ENCODE results near the gene SLC47A1.

Gene SLC47A1

GRCh38 chr17:19546289-19547065 is 12.8 kb downstream of the SLC47A1 start:
- no peak overlapping the region for H3K4me3 ChIP-seq (ENCODE audit: low read length)
- no peak overlapping the region for H3K9ac ChIP-seq (ENCODE audit: low read depth, low read length)
- no peak overlapping the region for H3K4me2 ChIP-seq (ENCODE audit: low read length)
- H3K27me3 ChIP-seq (ENCODE audit: control insufficient read depth, insufficient read depth, low read length) = peaks cover 31% of the 10 kb centered on the region
- no peaks in the 10 kb centered on the region for H3K36me3 ChIP-seq (ENCODE audit: insufficient read depth, low read length)
- H3K4me1 ChIP-seq (ENCODE audit: control insufficient read depth, insufficient read depth, low read length) = no peaks in the 10 kb centered on the region
- H3K9me3 ChIP-seq (replicated peaks; ENCODE audit: low read length) = no peaks in the 10 kb centered on the region

- H3K36me3 ChIP-seq (ENCODE audit: insufficient read depth, low read length) = no peaks in the 10 kb centered on the region
- H3K4me1 ChIP-seq (ENCODE audit: control insufficient read depth, insufficient read depth, low read length) = peaks cover 5% of the 10 kb centered on the region
- peaks cover 37% of the 10 kb centered on the region for H3K27me3 ChIP-seq (ENCODE audit: control insufficient read depth, insufficient read depth, low read length)
- H3K9ac ChIP-seq (ENCODE audit: low read depth, low read length) = no peak overlapping the region
- no peaks in the 10 kb centered on the region for H3K9me3 ChIP-seq (replicated peaks; ENCODE audit: low read length)
- H3K4me2 ChIP-seq (ENCODE audit: low read length) = no peak overlapping the region
- no peak overlapping the region for H3K4me3 ChIP-seq (ENCODE audit: low read length)
Measured at GRCh38 chr17:19549746-19550623, 16.3 kb downstream of the SLC47A1 start.

- no peaks in the 10 kb centered on the region for H3K9me3 ChIP-seq (replicated peaks; ENCODE audit: low read length)
Measured at GRCh38 chr17:19551165-19551564, 17.5 kb downstream of the SLC47A1 start.

GRCh38 chr17:19551591-19552148 is 18.0 kb downstream of the SLC47A1 start:
- Histone ChIP-seq H3K4me1 (ENCODE audit: control insufficient read depth, insufficient read depth, low read length) (peaks cover 5% of the 10 kb centered on the region), H3K36me3 (ENCODE audit: insufficient read depth, low read length) (no peaks in the 10 kb centered on the region), H3K4me3 (ENCODE audit: low read length) (no peak overlapping the region), H3K9me3 (replicated peaks; ENCODE audit: low read length) (no peaks in the 10 kb centered on the region), H3K27me3 (ENCODE audit: control insufficient read depth, insufficient read depth, low read length) (peaks cover 49% of the 10 kb centered on the region), H3K9ac (ENCODE audit: low read depth, low read length) (no peak overlapping the region), H3K4me2 (ENCODE audit: low read length) (no peak overlapping the region)

More at GRCh38 chr17:19551165-19551564, 17.5 kb downstream of the SLC47A1 start:
- Histone ChIP-seq H3K4me3 (ENCODE audit: low read length) (no peak overlapping the region), H3K36me3 (ENCODE audit: insufficient read depth, low read length) (no peaks in the 10 kb centered on the region), H3K27me3 (ENCODE audit: control insufficient read depth, insufficient read depth, low read length) (peaks cover 48% of the 10 kb centered on the region), H3K4me1 (ENCODE audit: control insufficient read depth, insufficient read depth, low read length) (peaks cover 5% of the 10 kb centered on the region), H3K9ac (ENCODE audit: low read depth, low read length) (no peak overlapping the region), H3K4me2 (ENCODE audit: low read length) (no peak overlapping the region)

- H3K4me2 ChIP-seq (ENCODE audit: low read length) = no peak overlapping the region
- H3K27me3 ChIP-seq (ENCODE audit: control insufficient read depth, insufficient read depth, low read length) = peaks cover 52% of the 10 kb centered on the region
- peaks cover 5% of the 10 kb centered on the region for H3K4me1 ChIP-seq (ENCODE audit: control insufficient read depth, insufficient read depth, low read length)
- H3K9me3 ChIP-seq (replicated peaks; ENCODE audit: low read length) = no peaks in the 10 kb centered on the region
- no peak overlapping the region for H3K9ac ChIP-seq (ENCODE audit: low read depth, low read length)
- no peak overlapping the region for H3K4me3 ChIP-seq (ENCODE audit: low read length)
- no peaks in the 10 kb centered on the region for H3K36me3 ChIP-seq (ENCODE audit: insufficient read depth, low read length)
Measured at GRCh38 chr17:19553036-19553435, 19.4 kb downstream of the SLC47A1 start.

GRCh38 chr17:19554393-19554792 is 20.7 kb downstream of the SLC47A1 start:
- peaks cover 56% of the 10 kb centered on the region for H3K27me3 ChIP-seq (ENCODE audit: control insufficient read depth, insufficient read depth, low read length)
- H3K4me3 ChIP-seq (ENCODE audit: low read length) = no peak overlapping the region
- H3K4me2 ChIP-seq (ENCODE audit: low read length) = no peak overlapping the region
- H3K4me1 ChIP-seq (ENCODE audit: control insufficient read depth, insufficient read depth, low read length) = peaks cover 5% of the 10 kb centered on the region
- no peaks in the 10 kb centered on the region for H3K9me3 ChIP-seq (replicated peaks; ENCODE audit: low read length)
- no peaks in the 10 kb centered on the region for H3K36me3 ChIP-seq (ENCODE audit: insufficient read depth, low read length)
- peak overlapping the region; percentile 16 for H3K9ac ChIP-seq (ENCODE audit: low read depth, low read length)

GRCh38 chr17:19555746-19556145 is 22.1 kb downstream of the SLC47A1 start:
- Histone ChIP-seq H3K9ac (ENCODE audit: low read depth, low read length) (no peak overlapping the region), H3K36me3 (ENCODE audit: insufficient read depth, low read length) (no peaks in the 10 kb centered on the region), H3K27me3 (ENCODE audit: control insufficient read depth, insufficient read depth, low read length) (peaks cover 56% of the 10 kb centered on the region), H3K9me3 (replicated peaks; ENCODE audit: low read length) (no peaks in the 10 kb centered on the region), H3K4me3 (ENCODE audit: low read length) (no peak overlapping the region), H3K4me1 (ENCODE audit: control insufficient read depth, insufficient read depth, low read length) (peaks cover 5% of the 10 kb centered on the region), H3K4me2 (ENCODE audit: low read length) (no peak overlapping the region)

- peaks cover 3% of the 10 kb centered on the region for H3K4me1 ChIP-seq (ENCODE audit: control insufficient read depth, insufficient read depth, low read length)
- no peaks in the 10 kb centered on the region for H3K9me3 ChIP-seq (replicated peaks; ENCODE audit: low read length)
- no peak overlapping the region for H3K9ac ChIP-seq (ENCODE audit: low read depth, low read length)
- H3K27me3 ChIP-seq (ENCODE audit: control insufficient read depth, insufficient read depth, low read length) = peaks cover 43% of the 10 kb centered on the region
- H3K4me3 ChIP-seq (ENCODE audit: low read length) = no peak overlapping the region
- H3K36me3 ChIP-seq (ENCODE audit: insufficient read depth, low read length) = no peaks in the 10 kb centered on the region
- no peak overlapping the region for H3K4me2 ChIP-seq (ENCODE audit: low read length)
Measured at GRCh38 chr17:19558946-19559345, 25.3 kb downstream of the SLC47A1 start.

- H3K36me3 ChIP-seq (ENCODE audit: insufficient read depth, low read length) = no peaks in the 10 kb centered on the region
- H3K4me3 ChIP-seq (ENCODE audit: low read length) = no peak overlapping the region
- H3K27me3 ChIP-seq (ENCODE audit: control insufficient read depth, insufficient read depth, low read length) = peaks cover 21% of the 10 kb centered on the region
- no peaks in the 10 kb centered on the region for H3K4me1 ChIP-seq (ENCODE audit: control insufficient read depth, insufficient read depth, low read length)
- no peak overlapping the region for H3K9ac ChIP-seq (ENCODE audit: low read depth, low read length)
- no peaks in the 10 kb centered on the region for H3K9me3 ChIP-seq (replicated peaks; ENCODE audit: low read length)
- H3K4me2 ChIP-seq (ENCODE audit: low read length) = no peak overlapping the region
Measured at GRCh38 chr17:19561697-19562318, 28.2 kb downstream of the SLC47A1 start.

DNA sequence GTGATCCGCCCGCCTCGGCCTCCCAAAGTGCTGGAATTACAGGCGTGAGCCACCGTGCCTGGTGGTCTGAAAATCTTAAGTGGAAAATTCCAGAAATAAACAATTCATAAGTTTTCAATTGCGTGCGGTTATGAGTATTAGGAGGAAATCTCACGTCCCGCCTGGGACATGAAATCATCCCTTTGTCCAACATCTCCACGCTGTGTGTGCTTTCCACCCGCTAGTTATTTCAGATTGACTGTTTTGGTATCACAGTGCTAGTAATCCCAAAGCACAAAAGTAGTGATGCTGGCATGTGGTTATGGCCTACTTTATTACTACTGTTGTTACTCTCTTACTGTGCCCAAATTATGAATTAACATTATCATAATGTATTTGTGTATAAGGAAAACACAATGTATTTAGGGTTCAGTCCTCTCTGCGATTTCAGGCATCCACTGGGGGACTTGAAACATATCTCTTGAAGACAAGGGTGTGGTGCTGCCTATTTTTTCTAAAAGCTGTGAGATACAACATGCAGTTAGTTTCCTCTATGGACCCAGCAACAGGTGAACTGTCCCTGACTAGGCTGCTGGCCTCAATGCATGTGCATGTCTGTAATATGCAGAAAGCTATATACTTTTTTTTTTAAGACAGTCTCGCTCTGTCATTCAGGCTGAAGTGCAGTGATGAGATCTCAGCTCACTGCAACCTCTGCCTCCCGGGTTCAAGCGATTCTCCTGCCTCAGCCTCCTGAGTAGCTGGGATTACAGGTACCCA is 32.3 kb downstream of the SLC47A1 start:
- Histone ChIP-seq H3K9me3 (replicated peaks; ENCODE audit: low read length) (no peaks in the 10 kb centered on the region), H3K4me3 (ENCODE audit: low read length) (no peak overlapping the region), H3K36me3 (ENCODE audit: insufficient read depth, low read length) (no peaks in the 10 kb centered on the region), H3K9ac (ENCODE audit: low read depth, low read length) (no peak overlapping the region), H3K4me1 (ENCODE audit: control insufficient read depth, insufficient read depth, low read length) (no peaks in the 10 kb centered on the region), H3K4me2 (ENCODE audit: low read length) (no peak overlapping the region), H3K27me3 (ENCODE audit: control insufficient read depth, insufficient read depth, low read length) (peaks cover 30% of the 10 kb centered on the region)

Data from skeletal muscle satellite cell (primary cell).